GM06990 (cell line): Measurements from ENCODE around the gene STAB1.
A peak's percentile ranks its signal among the peaks of the same experiment; 100 is the strongest.

Experiments used
- DNase-seq: peaks from one replicate; pipeline ENCODE4 v3.0.0-alpha.2; 2011; ENCODE audit not compliant: insufficient read length; ENCODE audit errors: extremely low read depth
- H3K27me3 ChIP-seq: replicated peaks from 2 replicates; pipeline ENCODE4 v1.6.0; 2011; ENCODE audit warnings: low read length; ENCODE audit not compliant: control insufficient read depth, insufficient read depth
- H3K36me3 ChIP-seq: 2 replicates; pipeline ENCODE4 v1.5.1; 2011; ENCODE audit warnings: low read length; ENCODE audit not compliant: control insufficient read depth, insufficient read depth
- H3K4me3 ChIP-seq: replicated peaks from 2 replicates; pipeline ENCODE4 v1.5.1; 2011; ENCODE audit warnings: low read depth, mild to moderate bottlenecking, control low read depth, low read length
- CTCF ChIP-seq: IDR thresholded peaks from 2 replicates; pipeline ENCODE4 v1.5.1; 2011; ENCODE audit warnings: low read length, control low read depth, mild to moderate bottlenecking, inconsistent platforms; ENCODE audit not compliant: insufficient read depth, poor library complexity, severe bottlenecking

The STAB1 gene

GRCh38 chr3:52471371-52472238 lies 23.5 kb upstream of the STAB1 start:
- TF ChIP-seq CTCF: peak; percentile 74
- peaks cover 26% of the 10 kb centered on the region for H3K36me3 ChIP-seq
- no peaks in the 10 kb centered on the region for H3K27me3 ChIP-seq
- DNase-seq: peak; percentile 30
- no peak overlapping the region for H3K4me3 ChIP-seq

GRCh38 chr3:52472239-52473000 lies 22.7 kb upstream of the STAB1 start:
- TF ChIP-seq CTCF: no peak
- H3K36me3 ChIP-seq: peaks cover 25% of the 10 kb centered on the region
- DNase-seq: no peak
- H3K4me3 ChIP-seq: no peak overlapping the region
- no peaks in the 10 kb centered on the region for H3K27me3 ChIP-seq

GRCh38 chr3:52473026-52473425 lies 22.1 kb upstream of the STAB1 start:
- Histone ChIP-seq H3K27me3 (no peaks in the 10 kb centered on the region), H3K36me3 (peaks cover 31% of the 10 kb centered on the region), H3K4me3 (no peak overlapping the region)
- no peak for DNase-seq
- no peak for TF ChIP-seq CTCF

DNA sequence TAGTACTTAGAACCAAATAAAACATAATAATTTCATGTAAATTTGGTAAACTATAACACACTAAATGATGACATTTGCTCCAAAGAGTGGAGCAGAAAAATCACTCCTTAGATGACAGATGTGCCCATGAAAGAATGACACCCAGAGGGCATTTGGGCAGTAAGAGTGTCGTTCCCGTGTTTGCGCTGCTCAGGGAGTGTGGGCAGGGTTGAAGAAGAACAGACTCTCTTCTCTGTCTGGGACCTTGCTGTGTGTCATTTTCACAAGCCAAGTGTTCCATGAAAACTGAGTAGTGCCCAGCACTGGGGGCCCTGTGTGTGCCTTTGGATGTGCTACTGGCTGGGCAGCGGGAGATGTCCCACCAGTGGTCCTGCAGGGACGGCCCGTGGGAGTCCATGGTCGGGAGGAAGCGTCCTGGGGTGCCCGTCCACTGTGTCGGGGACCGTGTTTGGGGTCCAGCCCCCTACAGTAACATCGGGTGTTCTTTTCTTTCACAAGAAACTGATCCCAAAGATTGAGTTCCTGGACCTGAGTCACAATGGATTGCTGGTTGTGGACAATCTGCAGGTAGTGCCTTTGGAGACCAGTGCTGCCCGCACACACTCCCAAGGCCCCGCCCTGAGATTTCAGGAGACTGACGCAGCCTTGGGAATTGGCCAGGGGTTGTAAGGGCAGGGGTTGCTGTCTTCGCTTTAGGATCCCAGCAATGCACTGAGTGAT lies 17.9 kb upstream of the STAB1 start:
- H3K4me3 ChIP-seq: no peak overlapping the region
- DNase-seq: no peak
- no peaks in the 10 kb centered on the region for H3K27me3 ChIP-seq
- peaks cover 43% of the 10 kb centered on the region for H3K36me3 ChIP-seq
- no peak for TF ChIP-seq CTCF

DNA sequence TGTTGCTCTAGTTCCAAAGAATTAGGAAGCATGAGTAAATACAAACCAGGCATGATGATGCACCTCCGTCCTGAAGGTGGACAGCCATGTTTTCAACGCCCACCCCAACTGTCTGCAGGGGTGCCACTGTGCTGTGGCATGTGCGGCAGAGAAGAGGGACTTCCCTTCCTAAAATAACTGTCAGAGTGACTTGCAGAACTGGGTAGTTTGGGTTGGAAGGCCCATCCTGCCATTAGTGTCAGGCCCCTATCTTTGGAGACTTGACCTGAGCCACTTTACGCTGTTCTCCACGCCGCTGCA lies 17.4 kb upstream of the STAB1 start:
- Histone ChIP-seq H3K27me3 (no peaks in the 10 kb centered on the region), H3K36me3 (peaks cover 40% of the 10 kb centered on the region), H3K4me3 (no peak overlapping the region)
- TF ChIP-seq CTCF: no peak
- no peak for DNase-seq
